PC-3 (cell line): ENCODE data around the gene KCTD16.

ENCODE experiments used
- CTCF ChIP-seq: fragments of 300-600 bp; sonication (generic); conservative IDR thresholded peaks from 2 replicates; pipeline ENCODE4 v1.5.1; 2017; ENCODE audit warnings: antibody characterized with exemption, low read depth, mild to moderate bottlenecking, low read length
- EZH2 ChIP-seq: fragments of 300-600 bp; sonication (generic); IDR thresholded peaks from one replicate; pipeline ENCODE4 v1.6.1; 2017; ENCODE audit warnings: antibody characterized with exemption, mild to moderate bottlenecking, low read length; ENCODE audit not compliant: unreplicated experiment

- no peak for TF ChIP-seq CTCF
- no peak for TF ChIP-seq EZH2
Measured at GRCh38 chr5:144142824-144143162, 27.9 kb upstream of the KCTD16 start.
